ENCODE measurements around the gene DIAPH1.

DNA sequence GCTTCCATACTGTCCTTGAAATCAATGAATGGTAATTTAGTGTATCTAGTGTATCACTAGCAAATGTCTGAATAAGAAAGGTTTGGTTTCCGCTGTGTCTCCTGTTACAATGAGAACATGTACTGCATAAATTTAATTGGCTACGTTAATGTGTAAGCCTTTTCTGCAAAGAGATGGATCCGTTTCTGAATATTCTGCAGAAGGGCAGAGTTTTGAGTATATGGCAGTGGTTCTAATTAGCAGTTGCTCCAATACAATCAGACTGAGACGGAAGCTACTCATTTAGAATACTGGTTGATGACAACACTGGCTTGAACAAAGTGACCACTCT is 134.5 kb downstream of the DIAPH1 start:
- TF ChIP-seq CTCF (IDR thresholded peaks at IDR 0.05; ENCODE audit: low read depth, low read length) (no peak), EZH2phosphoT487 (IDR thresholded peaks at IDR 0.05; ENCODE audit: low read depth) (no peak)

Data from OCI-LY3 (cell line).